ENCODE results near the gene SPAAR. TPM values are rescaled to one million over a fixed set of nuclear protein-coding genes. Genes with fewer than 3 reads are reported as not detected.

SPAAR gene
- total RNA-seq, 2 donors from 2014 or later = 0.29 TPM; not detected in 1

DNA sequence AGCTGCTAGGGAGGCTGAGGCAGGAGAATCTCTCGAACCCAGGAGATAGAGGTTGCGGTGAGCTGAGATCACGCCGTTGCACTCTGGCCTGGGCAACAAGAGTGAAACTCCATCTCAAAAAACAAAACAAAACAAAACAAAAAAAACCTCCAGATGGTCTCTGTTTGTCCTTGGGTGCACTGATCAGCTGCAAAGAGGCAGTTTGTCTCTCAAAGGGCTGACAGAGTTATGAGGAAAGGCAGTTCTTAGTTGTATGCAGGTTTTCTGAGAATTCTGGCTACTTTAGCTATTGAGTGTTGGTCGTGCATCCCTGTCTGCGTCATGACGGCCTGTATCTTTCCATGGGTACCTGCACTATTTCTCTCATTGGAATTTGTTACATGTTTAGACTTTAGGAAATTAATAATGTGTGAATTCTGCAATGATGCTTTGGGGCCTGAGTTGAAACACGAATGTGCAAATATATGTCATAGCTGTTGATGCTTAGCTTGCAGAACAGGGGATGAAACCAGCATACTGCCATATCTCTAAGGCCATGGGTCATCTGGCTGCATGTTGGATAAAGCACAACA lies 30.5 kb downstream of the SPAAR start:
- Mint-ChIP-seq H3K36me3 (ENCODE audit: low read depth) (no peaks in the 10 kb centered on the region), H3K4me3 (no peak overlapping the region), H3K9me3 (no peaks in the 10 kb centered on the region), H3K27ac (no peak overlapping the region), H3K27me3 (ENCODE audit: insufficient read depth) (peaks cover 53% of the 10 kb centered on the region), H3K4me1 (no peaks in the 10 kb centered on the region)
- Histone ChIP-seq H3K4me3 (ENCODE audit: low read length) (no peak overlapping the region), H3K36me3 (ENCODE audit: control insufficient read depth, insufficient read depth, low read length) (no peaks in the 10 kb centered on the region), H3K27me3 (ENCODE audit: control insufficient read depth, insufficient read depth, low read length, poor library complexity, severe bottlenecking) (peaks cover 44% of the 10 kb centered on the region), H3K9me3 (ENCODE audit: control insufficient read depth, low read length) (peaks cover 5% of the 10 kb centered on the region), H3K27ac (ENCODE audit: low read depth, low read length) (no peak overlapping the region), H3K9ac (ENCODE audit: extremely low read depth, low read length, poor library complexity, severe bottlenecking) (no peak overlapping the region), H3K4me1 (ENCODE audit: control insufficient read depth, insufficient read depth, low read length) (peaks cover 2% of the 10 kb centered on the region)
- TF ChIP-seq, protein P1, sequence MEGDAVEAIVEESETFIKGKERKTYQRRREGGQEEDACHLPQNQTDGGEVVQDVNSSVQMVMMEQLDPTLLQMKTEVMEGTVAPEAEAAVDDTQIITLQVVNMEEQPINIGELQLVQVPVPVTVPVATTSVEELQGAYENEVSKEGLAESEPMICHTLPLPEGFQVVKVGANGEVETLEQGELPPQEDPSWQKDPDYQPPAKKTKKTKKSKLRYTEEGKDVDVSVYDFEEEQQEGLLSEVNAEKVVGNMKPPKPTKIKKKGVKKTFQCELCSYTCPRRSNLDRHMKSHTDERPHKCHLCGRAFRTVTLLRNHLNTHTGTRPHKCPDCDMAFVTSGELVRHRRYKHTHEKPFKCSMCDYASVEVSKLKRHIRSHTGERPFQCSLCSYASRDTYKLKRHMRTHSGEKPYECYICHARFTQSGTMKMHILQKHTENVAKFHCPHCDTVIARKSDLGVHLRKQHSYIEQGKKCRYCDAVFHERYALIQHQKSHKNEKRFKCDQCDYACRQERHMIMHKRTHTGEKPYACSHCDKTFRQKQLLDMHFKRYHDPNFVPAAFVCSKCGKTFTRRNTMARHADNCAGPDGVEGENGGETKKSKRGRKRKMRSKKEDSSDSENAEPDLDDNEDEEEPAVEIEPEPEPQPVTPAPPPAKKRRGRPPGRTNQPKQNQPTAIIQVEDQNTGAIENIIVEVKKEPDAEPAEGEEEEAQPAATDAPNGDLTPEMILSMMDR (conservative IDR thresholded peaks at IDR 0.05) = no peak
- no peak for DNase-seq
- 88 to 94% methylated on average over 6 to 8 of the region's 8 CpGs for WGBS, 2 experiments (ENCODE audit: insufficient coverage in 1 of 2, insufficient read length in 1 of 2)

DNA sequence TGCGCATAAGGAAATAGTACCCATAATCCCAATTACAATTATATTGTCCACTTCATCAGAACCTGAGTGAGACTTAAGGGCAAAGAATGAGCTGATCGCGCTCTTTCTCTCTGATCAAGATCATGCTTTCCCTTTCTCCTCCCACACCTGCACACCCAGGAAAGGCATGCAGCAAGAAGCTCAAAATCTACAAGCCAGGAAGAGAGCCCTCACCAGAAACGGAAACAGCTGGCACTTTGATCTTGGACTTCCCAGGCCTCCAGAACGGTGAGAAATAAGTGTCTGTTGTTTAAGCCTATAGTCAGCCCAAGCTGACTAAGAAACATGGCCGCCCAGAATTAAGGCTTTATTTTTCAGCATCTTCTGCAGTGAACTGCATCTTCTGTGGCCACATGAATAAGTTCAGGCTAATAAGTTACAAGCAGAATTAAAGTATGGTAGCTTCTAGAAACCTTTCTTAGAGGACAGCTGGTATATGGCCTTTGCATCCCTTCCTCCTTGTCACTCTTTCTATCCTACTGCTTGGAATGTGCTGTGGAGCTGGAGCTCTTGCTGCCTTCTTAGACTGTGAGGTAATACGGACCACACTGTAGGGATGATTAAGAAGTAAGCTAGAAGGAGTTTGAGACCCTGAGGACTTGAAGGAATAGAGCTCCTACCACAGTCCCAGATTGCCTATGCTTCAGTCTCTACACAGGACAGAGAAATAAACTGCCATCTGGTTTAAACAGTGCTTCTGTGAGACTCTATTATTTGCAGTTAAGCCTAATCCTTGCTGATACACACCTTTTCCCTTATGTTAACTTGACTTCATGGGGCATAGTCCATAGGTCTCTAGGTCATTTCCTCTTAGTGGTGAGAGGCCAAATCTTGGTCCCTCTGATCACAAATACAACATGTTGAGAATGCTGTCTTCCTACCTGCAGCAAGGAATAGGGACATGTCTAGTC lies 31.4 kb downstream of the SPAAR start:
- Mint-ChIP-seq H3K27me3 (ENCODE audit: insufficient read depth) (peaks cover 62% of the 10 kb centered on the region), H3K27ac (no peak overlapping the region), H3K36me3 (ENCODE audit: low read depth) (no peaks in the 10 kb centered on the region), H3K9me3 (peaks cover 9% of the 10 kb centered on the region), H3K4me3 (no peak overlapping the region), H3K4me1 (peaks cover 2% of the 10 kb centered on the region)
- no peak for DNase-seq
- H3K9me3 ChIP-seq (ENCODE audit: control insufficient read depth, low read length) = peaks cover 10% of the 10 kb centered on the region
- TF ChIP-seq, protein P1 (conservative IDR thresholded peaks at IDR 0.05) = no peak
- WGBS, 2 experiments (ENCODE audit: insufficient coverage in 1 of 2, insufficient read length in 1 of 2) = 80 to 82% methylated on average over 6 to 7 of the region's 7 CpGs
- H3K9ac ChIP-seq (ENCODE audit: extremely low read depth, low read length, poor library complexity, severe bottlenecking) = no peak overlapping the region
- H3K27me3 ChIP-seq (ENCODE audit: control insufficient read depth, insufficient read depth, low read length, poor library complexity, severe bottlenecking) = peaks cover 47% of the 10 kb centered on the region
- no peak overlapping the region for H3K27ac ChIP-seq (ENCODE audit: low read depth, low read length)
- peak overlapping the region; percentile 28 for H3K4me3 ChIP-seq (ENCODE audit: low read length)
- peaks cover 2% of the 10 kb centered on the region for H3K4me1 ChIP-seq (ENCODE audit: control insufficient read depth, insufficient read depth, low read length)
- H3K36me3 ChIP-seq (ENCODE audit: control insufficient read depth, insufficient read depth, low read length) = no peaks in the 10 kb centered on the region

DNA sequence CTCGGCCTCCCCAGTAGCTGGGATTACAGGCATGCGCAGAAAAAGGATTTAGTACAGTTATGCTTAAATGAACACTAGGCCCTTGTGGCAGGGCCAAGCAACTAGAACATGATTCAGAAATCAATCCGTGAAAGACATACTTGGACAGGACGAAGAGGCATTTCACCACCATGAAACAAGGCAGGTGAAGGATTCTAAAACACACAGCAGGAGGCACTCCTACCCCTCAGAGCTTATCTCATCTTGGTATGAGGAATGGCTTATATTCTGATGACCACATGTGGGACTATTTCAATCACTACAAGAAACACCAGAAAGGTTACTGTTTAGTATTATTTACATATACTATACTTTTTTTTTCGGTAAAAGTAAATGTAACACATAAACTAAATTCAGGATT lies 33.0 kb downstream of the SPAAR start:
- Mint-ChIP-seq H3K36me3 (ENCODE audit: low read depth) (no peaks in the 10 kb centered on the region), H3K4me1 (peaks cover 2% of the 10 kb centered on the region), H3K9me3 (peaks cover 9% of the 10 kb centered on the region), H3K27ac (no peak overlapping the region), H3K27me3 (ENCODE audit: insufficient read depth) (peaks cover 61% of the 10 kb centered on the region), H3K4me3 (no peak overlapping the region)
- Histone ChIP-seq H3K27ac (ENCODE audit: low read depth, low read length) (no peak overlapping the region), H3K4me1 (ENCODE audit: control insufficient read depth, insufficient read depth, low read length) (peaks cover 2% of the 10 kb centered on the region), H3K36me3 (ENCODE audit: control insufficient read depth, insufficient read depth, low read length) (no peaks in the 10 kb centered on the region), H3K9me3 (ENCODE audit: control insufficient read depth, low read length) (peaks cover 5% of the 10 kb centered on the region), H3K4me3 (ENCODE audit: low read length) (no peak overlapping the region), H3K27me3 (ENCODE audit: control insufficient read depth, insufficient read depth, low read length, poor library complexity, severe bottlenecking) (peaks cover 47% of the 10 kb centered on the region), H3K9ac (ENCODE audit: extremely low read depth, low read length, poor library complexity, severe bottlenecking) (no peak overlapping the region)
- 93 to 95% methylated on average over 3 to 4 of the region's 5 CpGs for WGBS, 2 experiments (ENCODE audit: insufficient coverage in 1 of 2, insufficient read length in 1 of 2)
- TF ChIP-seq, protein P1 (conservative IDR thresholded peaks at IDR 0.05) = no peak
- no peak for DNase-seq
